Raji (cell line): ENCODE measurements around the gene STN1.

Source experiments
- POLR2A ChIP-seq: IDR thresholded peaks from 2 replicates; pipeline ENCODE4 v1.6.1; 2011; ENCODE audit warnings: low read depth, low read length, control low read depth; ENCODE audit not compliant: insufficient read depth

Gene STN1

DNA sequence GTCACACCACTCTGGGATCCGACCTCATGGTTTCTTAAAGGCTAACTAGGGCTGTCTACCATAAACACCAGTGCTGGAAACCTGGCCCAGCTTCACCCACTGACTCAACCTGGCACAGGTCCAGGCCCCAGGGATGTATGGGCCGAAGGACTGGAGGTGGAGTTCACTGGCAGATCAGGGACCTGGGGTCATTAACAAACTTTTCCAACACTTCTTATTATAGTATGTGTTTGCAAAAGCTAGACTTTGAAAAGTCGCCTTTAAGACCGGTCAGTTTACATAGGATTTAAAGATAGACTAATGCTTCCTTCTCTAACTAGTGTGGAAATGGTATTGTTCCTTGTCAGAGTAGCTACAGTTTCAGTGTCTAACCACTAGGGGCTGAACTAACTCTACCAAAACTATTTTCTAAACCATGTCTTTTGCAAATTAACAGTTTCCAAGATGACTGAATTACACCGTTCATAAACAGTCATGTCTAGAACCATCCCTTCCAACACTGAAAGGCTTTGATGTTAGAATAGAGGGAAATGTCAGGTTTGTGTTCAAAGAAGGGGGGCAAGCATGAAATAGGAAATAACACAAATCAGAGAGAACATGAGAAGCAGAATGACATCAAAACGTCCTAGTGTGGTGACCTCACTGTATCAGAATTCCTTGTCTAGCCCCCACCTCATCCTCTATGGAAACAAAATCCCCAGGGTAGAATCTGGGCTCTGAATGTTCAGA, 29.7 kb downstream of the STN1 start:
- no peak for TF ChIP-seq POLR2A

DNA sequence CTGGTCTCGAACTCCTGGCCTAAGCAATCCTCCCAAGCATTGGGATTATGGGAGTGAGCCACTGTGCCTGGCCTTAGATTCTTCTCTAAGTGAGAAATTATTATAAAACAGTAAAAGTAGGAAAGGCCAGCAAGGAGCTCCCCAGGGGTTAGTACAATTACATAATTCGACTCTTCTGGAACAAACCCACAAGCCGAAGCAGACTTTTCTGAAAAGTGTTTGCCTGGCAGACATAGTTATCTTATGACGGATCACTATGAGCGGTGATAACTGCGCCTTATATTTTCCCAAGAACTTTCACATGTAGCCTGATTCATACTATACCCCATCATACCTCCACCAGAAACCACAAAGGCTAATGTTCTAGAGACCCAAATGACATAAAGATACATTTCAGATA, 32.4 kb downstream of the STN1 start:
- no peak for TF ChIP-seq POLR2A

- TF ChIP-seq POLR2A: no peak
These were observed 33.3 kb downstream of the STN1 start for GRCh38 chr10:103884681-103885139.

- TF ChIP-seq POLR2A: no peak
These were observed 35.5 kb downstream of the STN1 start for GRCh38 chr10:103882285-103883007.

- TF ChIP-seq POLR2A: no peak
These were observed 36.3 kb downstream of the STN1 start for GRCh38 chr10:103881416-103882284.

- TF ChIP-seq POLR2A: no peak
These were observed 38.2 kb downstream of the STN1 start for GRCh38 chr10:103879831-103880230.

DNA sequence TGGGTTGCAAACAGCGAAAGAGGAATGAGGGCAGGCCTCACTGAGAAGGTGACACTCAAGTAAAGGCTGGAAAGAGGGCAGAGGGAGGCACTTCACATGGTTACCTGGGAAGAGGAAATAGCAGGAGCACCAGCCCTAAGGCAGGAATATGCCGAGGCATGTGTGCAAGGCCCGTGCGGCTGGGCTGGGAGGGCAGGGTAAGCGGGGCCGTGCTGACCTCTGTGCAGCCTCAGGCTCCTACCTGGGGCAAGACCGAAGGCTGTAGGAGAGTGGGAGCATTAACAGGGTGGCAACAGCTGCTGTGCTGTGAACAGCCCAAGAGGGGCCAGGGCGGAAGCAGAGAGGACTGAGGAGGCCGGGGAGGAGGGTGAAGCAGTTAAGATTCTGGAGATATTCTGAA, 38.6 kb downstream of the STN1 start:
- no peak for TF ChIP-seq POLR2A

- no peak for TF ChIP-seq POLR2A
These were observed 40.1 kb downstream of the STN1 start for GRCh38 chr10:103877861-103878260.

GRCh38 chr10:103876155-103876554, 41.8 kb downstream of the STN1 start:
- TF ChIP-seq POLR2A: no peak

DNA sequence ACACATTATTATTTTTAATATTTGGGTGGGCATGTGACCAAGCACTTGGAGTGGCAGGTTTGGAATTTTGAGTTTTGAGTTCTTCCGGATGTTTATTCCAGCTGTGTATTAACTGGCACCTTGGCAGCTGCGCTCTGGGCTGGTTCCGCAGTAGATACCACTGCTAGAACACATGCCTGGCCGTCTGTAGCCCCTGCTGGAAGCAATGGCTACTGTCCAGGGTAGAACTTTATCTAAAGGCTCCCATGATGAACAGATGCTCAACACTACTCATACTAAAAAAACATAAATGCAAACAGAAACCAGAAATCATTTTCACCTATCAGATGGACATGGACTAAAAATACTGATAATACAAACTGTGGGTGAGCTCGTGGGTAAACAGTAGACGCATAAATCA, 43.3 kb downstream of the STN1 start:
- TF ChIP-seq POLR2A: no peak

DNA sequence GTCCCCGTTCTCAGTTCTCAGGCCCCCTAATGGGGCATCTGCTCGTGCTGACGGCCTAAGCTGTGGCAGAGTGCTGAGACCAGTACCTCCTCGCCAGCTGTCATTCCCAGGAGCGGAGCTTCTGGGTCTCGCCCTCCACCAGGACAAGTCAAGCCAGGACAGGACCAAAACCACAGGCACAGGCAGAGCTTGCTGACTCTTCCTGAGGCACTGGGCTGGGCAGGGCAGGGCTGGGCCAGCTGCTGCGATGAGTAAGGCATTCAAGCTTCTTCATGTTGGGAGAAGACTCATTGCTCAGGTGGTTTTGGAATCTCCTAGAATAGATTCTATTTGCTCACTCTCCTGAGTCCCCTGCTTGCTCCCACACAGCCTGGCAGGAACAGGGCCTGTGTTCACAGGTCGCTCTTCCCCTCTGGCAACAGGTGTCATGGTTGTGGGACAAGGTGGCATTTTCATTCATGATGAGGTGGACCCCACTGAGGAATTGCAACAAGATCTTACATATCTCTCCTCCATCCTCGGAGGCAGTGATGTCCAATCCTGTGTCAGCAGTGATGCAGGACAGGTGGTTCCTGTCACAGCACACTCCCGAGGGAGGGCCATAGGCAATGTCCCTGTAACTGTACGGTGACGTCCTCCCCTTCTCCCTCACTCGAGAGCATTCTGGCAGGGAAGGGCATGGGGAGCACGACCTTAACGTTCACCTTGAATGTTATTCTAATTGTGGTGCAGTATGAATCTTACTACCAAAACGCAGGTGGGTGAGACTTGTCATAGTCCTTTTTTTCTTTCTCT, 45.6 kb downstream of the STN1 start:
- no peak for TF ChIP-seq POLR2A

DNA sequence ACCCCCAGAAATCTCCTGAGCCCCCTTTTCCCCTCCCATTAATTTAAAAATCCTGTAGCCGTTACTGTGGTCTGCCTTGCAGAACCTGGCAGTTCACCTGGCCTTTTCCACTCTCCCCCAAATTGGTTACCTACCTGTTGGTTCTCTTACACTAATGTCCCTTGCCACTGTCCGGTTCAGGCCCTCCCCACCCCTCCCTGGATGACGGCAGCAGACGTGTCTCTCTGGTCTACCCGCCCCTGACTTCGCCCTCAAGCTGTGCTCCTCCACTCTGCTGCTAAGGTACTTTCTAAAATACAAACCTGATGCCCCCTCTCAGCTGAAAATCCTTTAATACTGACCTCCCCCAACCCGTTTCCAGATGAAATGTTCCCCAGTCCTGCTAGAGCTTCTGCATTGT, 47.0 kb downstream of the STN1 start:
- no peak for TF ChIP-seq POLR2A

GRCh38 chr10:103870516-103870915, 47.5 kb downstream of the STN1 start:
- TF ChIP-seq POLR2A: no peak

DNA sequence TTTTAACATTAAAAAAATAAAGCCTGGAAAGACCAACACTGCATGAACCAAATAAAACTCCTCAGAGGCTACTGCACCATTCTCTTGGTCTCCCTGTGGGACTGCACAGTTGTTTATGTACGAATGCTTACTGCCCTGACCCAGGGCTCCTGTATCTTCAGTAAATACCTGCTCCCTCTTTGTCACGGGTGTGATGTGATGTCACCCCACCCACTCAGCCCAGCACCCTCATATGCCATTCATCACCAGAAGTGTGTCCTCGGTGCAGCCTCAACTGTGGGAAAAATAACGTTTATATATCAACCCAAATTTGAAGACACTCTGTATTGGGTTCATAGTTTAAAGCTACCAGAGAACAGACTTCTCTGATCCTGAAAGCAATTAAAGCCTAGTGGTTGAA, 48.6 kb downstream of the STN1 start:
- no peak for TF ChIP-seq POLR2A

GRCh38 chr10:103868200-103868599, 49.8 kb downstream of the STN1 start:
- TF ChIP-seq POLR2A: no peak

GRCh38 chr10:103861505-103861904, 56.5 kb downstream of the STN1 start:
- TF ChIP-seq POLR2A: no peak
